B cell (primary cell): ENCODE results near the gene OR8A1. TPM values are rescaled to one million over a fixed set of nuclear protein-coding genes. Genes with fewer than 3 reads are reported as not detected.

Experiments
- ATAC-seq: fragments of 200-7000 bp; cut with Tn5 transposase; one replicate; pipeline ENCODE4 v1.10.0; 2021; ENCODE audit warnings: low read depth, mild to moderate bottlenecking, moderate number of reproducible peaks, moderate library complexity
- CTCF ChIA-PET: fragments of 350-600 bp; sonication (Branson Sonifier 250); formaldehyde crosslinking; loops from one replicate; lab custom pipeline; 2021; ENCODE audit warnings: antibody characterized with exemption, inconsistent platforms; lab: Charles Lee
- POLR2A ChIA-PET: fragments of 350-600 bp; sonication (Branson Sonifier 250); formaldehyde crosslinking; loops from one replicate; lab custom pipeline; 2021; ENCODE audit warnings: antibody characterized with exemption; lab: Charles Lee
- DNase-seq: peaks from one replicate; pipeline ENCODE4 v3.0.0; 2013
- H2AFZ ChIP-seq: 2 replicates; pipeline ENCODE4 v1.6.1; 2012; ENCODE audit warnings: mild to moderate bottlenecking, low read depth, low read length; ENCODE audit not compliant: insufficient read depth, poor library complexity, severe bottlenecking
- H3K27ac ChIP-seq, 2 donors: 1 replicate in 1 of 2; 2 replicates in 1 of 2; pipeline ENCODE4 v1.5.1; 2012 to 2013; ENCODE audit warnings: low read length in 2 of 2, mild to moderate bottlenecking in 2 of 2, moderate library complexity in 1 of 2
- H3K27me3 ChIP-seq, 4 experiments: fragments of 200-600 bp in 1 of 4; sonication (generic) in 1 of 4; replicated peaks in 1 of 4; 1 replicate in 2 of 4; 2 replicates in 2 of 4; pipeline versions ENCODE4 v1.6.1 to v1.7.0; 2013 to 2016; ENCODE audit warnings: low read length in 3 of 4, mild to moderate bottlenecking in 2 of 4, mixed read lengths in 1 of 4, moderate library complexity in 1 of 4; ENCODE audit not compliant: insufficient read depth in 4 of 4, control insufficient read depth in 3 of 4; ENCODE audit errors: control extremely low read depth in 1 of 4
- H3K36me3 ChIP-seq, 2 experiments: replicated peaks in 1 of 2; 1 replicate in 1 of 2; 2 replicates in 1 of 2; pipeline versions ENCODE4 v1.6.1 to v1.7.1; 2013; ENCODE audit warnings: low read length in 1 of 2; ENCODE audit not compliant: insufficient read depth in 2 of 2, control insufficient read depth in 1 of 2; ENCODE audit errors: control extremely low read depth in 1 of 2, extremely low read depth in 1 of 2
- H3K4me1 ChIP-seq, 2 donors: fragments of 200-600 bp in 1 of 2; sonication (generic) in 1 of 2; 1 replicate in 1 of 2; 2 replicates in 1 of 2; pipeline versions ENCODE4 v1.5.1 to v1.6.1; 2013 to 2017; ENCODE audit warnings: low read length in 2 of 2; ENCODE audit not compliant: control insufficient read depth in 2 of 2, insufficient read depth in 2 of 2
- H3K4me2 ChIP-seq: replicated peaks from 2 replicates; pipeline ENCODE3; 2012; ENCODE audit warnings: mild to moderate bottlenecking, low read depth, low read length; ENCODE audit not compliant: poor library complexity, severe bottlenecking
- H3K4me3 ChIP-seq, 5 experiments: fragments of 200-600 bp in 1 of 5; sonication (generic) in 1 of 5; 1 replicate in 3 of 5; 2 replicates in 2 of 5; pipeline versions ENCODE4 v1.5.1 to v1.7.0; 2011 to 2016; ENCODE audit warnings: low read length in 4 of 5, mild to moderate bottlenecking in 4 of 5, low read depth in 2 of 5, control low read depth in 1 of 5, moderate library complexity in 1 of 5; ENCODE audit not compliant: insufficient read depth in 1 of 5; ENCODE audit errors: control extremely low read depth in 1 of 5, extremely low read depth in 1 of 5
- H3K79me2 ChIP-seq: fragments of 200-600 bp; sonication (generic); one replicate; pipeline ENCODE4 v1.6.0; 2016; ENCODE audit warnings: low read length; ENCODE audit not compliant: control insufficient read depth, insufficient read depth
- H3K9ac ChIP-seq: fragments of 200-600 bp; sonication (generic); 2 replicates; pipeline ENCODE4 v1.6.1; 2017; ENCODE audit warnings: mild to moderate bottlenecking, low read length, moderate library complexity
- H3K9me3 ChIP-seq, 3 donors: one replicate each; pipeline versions ENCODE4 v1.6.1 to v1.7.1; 2013; ENCODE audit warnings: low read length in 2 of 3; ENCODE audit not compliant: control insufficient read depth in 2 of 3, insufficient read depth in 1 of 3; ENCODE audit errors: control extremely low read depth in 1 of 3
- H4K20me1 ChIP-seq: 2 replicates; pipeline ENCODE4 v1.6.0; 2012; ENCODE audit warnings: mild to moderate bottlenecking, low read length; ENCODE audit not compliant: insufficient read depth, control insufficient read depth, poor library complexity, severe bottlenecking
- H3K27ac Mint-ChIP-seq: one replicate; pipeline ENCODE4 v1.8.0; 2021; ENCODE audit warnings: mixed read lengths
- H3K27me3 Mint-ChIP-seq: one replicate; pipeline ENCODE4 v1.8.0; 2021; ENCODE audit warnings: mixed read lengths
- H3K4me1 Mint-ChIP-seq: one replicate; pipeline ENCODE4 v1.8.0; 2021; ENCODE audit warnings: mixed read lengths
- H3K4me3 Mint-ChIP-seq: one replicate; pipeline ENCODE4 v1.8.0; 2021; ENCODE audit warnings: mixed read lengths
- H3K9me3 Mint-ChIP-seq: one replicate; pipeline ENCODE4 v1.8.0; 2022; ENCODE audit warnings: mixed read lengths; ENCODE audit not compliant: insufficient read depth
- CTCF ChIP-seq: fragments of 200-600 bp; IDR thresholded peaks from one replicate; pipeline ENCODE4 v1.8.0; 2022; ENCODE audit warnings: antibody characterized with exemption, mild to moderate bottlenecking
- EZH2 ChIP-seq: IDR thresholded peaks from 2 replicates; pipeline ENCODE4 v1.6.1; 2012; ENCODE audit warnings: borderline replicate concordance, low read depth, mild to moderate bottlenecking, moderate library complexity, low read length; ENCODE audit not compliant: insufficient read depth, poor library complexity, severe bottlenecking
- WGBS: methylation state at CpG from one replicate; pipeline ENCODE4 v1.1.5; 2013; ENCODE audit warnings: missing lambda C conversion rate; ENCODE audit not compliant: insufficient coverage; 5-methylcytosine and 5-hydroxymethylcytosine counted together
- intact Hi-C: fragments of 100-400 bp; cut with micrococcal nuclease; formaldehyde crosslinking; loops from one replicate; pipeline ENCODE4 v1.10.0; 2022
- polyA plus RNA-seq: library from polyadenylated mRNA; depleted of rRNA; stranded (reverse); fragments of >200 nt; gene quantifications from 2 replicates; pipeline ENCODE4 v1.2.3, GENCODE V29; 2012
- total RNA-seq, 2 donors: library from RNA; stranded (reverse); fragments of 120-200 nt in 1 of 2; gene quantifications; 1 replicate in 1 of 2; 2 replicates in 1 of 2; pipeline versions ENCODE4 v1.2.3 to v1.2.4, GENCODE V29; 2013 to 2022

The OR8A1 gene
- total and polyA plus RNA-seq, 2 donors (not counting 1 experiment from before 2014, with no cell fraction given): not detected

GRCh38 chr11:124605719-124606118 is 35.9 kb downstream of the OR8A1 start:
- no peaks in the 10 kb centered on the region for H3K9me3 ChIP-seq
- Mint-ChIP-seq H3K9me3 (no peaks in the 10 kb centered on the region), H3K4me3 (no peak overlapping the region), H3K27ac (no peak overlapping the region), H3K4me1 (peaks cover 3% of the 10 kb centered on the region), H3K27me3 (peaks cover 22% of the 10 kb centered on the region)
- H2AFZ ChIP-seq: no peak overlapping the region
- no peak overlapping the region for H3K4me3 ChIP-seq
- CTCF ChIA-PET: no interaction called here
- H4K20me1 ChIP-seq: no peaks in the 10 kb centered on the region
- no peaks in the 10 kb centered on the region for H3K27me3 ChIP-seq
- no peak for ATAC-seq
- peaks cover 3% of the 10 kb centered on the region in 2 donors for H3K4me1 ChIP-seq
- H3K79me2 ChIP-seq: no peaks in the 10 kb centered on the region
- H3K9ac ChIP-seq: no peak overlapping the region
- no peak overlapping the region for H3K4me2 ChIP-seq
- TF ChIP-seq CTCF: no peak
- TF ChIP-seq EZH2: no peak
- H3K27ac ChIP-seq: no peak overlapping the region
- POLR2A ChIA-PET: no interaction called here
- WGBS: 14% methylated on average over 1 of the region's 3 CpGs
- intact Hi-C loops: no loop called here
- no peaks in the 10 kb centered on the region for H3K36me3 ChIP-seq
- DNase-seq: peak; percentile 12

GRCh38 chr11:124608147-124608546 is 38.4 kb downstream of the OR8A1 start:
- Mint-ChIP-seq H3K27ac (no peak overlapping the region), H3K4me3 (no peak overlapping the region), H3K27me3 (peaks cover 5% of the 10 kb centered on the region), H3K4me1 (peaks cover 3% of the 10 kb centered on the region), H3K9me3 (no peaks in the 10 kb centered on the region)
- H3K4me2 ChIP-seq: no peak overlapping the region
- no peak overlapping the region for H3K27ac ChIP-seq
- H4K20me1 ChIP-seq: no peaks in the 10 kb centered on the region
- no peaks in the 10 kb centered on the region for H3K27me3 ChIP-seq
- H3K9me3 ChIP-seq: no peaks in the 10 kb centered on the region
- intact Hi-C loops: no loop called here
- no peak overlapping the region for H2AFZ ChIP-seq
- ChIA-PET POLR2A (interaction anchor here (0.6 kb wide), 1 partner anchor 143 kb away, joined by 5 read pairs; no protein-coding TSS in a partner anchor), CTCF (no interaction called here)
- no peak for ATAC-seq
- TF ChIP-seq CTCF: no peak
- TF ChIP-seq EZH2: no peak
- peaks cover 3% of the 10 kb centered on the region in 2 donors for H3K4me1 ChIP-seq
- no peaks in the 10 kb centered on the region for H3K79me2 ChIP-seq
- no peak overlapping the region for H3K9ac ChIP-seq
- H3K4me3 ChIP-seq: no peak overlapping the region
- no peak for DNase-seq
- no peaks in the 10 kb centered on the region for H3K36me3 ChIP-seq
